ENCODE data around the gene BIRC3.

DNA sequence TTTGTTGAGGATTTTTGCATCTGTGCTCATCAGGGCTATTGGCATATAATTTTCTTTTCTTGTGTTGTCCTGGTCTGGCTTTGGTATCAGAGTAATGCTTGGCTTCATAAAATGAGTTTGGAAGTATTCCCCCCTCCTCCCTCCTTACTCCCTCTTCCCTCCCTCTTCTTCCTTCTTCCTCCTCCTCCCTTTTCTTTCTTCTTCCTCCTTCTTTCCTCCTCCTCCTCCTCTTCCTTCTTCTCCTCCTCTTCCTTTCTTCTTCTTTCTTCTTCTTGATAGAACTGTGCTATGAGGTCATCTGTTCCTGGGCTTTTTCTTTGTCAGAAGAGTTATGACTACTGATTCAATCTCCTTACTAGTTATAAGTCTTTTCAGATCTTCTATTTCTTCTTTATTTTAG lies 39.8 kb downstream of the BIRC3 start:
- TF ChIP-seq, protein P1, sequence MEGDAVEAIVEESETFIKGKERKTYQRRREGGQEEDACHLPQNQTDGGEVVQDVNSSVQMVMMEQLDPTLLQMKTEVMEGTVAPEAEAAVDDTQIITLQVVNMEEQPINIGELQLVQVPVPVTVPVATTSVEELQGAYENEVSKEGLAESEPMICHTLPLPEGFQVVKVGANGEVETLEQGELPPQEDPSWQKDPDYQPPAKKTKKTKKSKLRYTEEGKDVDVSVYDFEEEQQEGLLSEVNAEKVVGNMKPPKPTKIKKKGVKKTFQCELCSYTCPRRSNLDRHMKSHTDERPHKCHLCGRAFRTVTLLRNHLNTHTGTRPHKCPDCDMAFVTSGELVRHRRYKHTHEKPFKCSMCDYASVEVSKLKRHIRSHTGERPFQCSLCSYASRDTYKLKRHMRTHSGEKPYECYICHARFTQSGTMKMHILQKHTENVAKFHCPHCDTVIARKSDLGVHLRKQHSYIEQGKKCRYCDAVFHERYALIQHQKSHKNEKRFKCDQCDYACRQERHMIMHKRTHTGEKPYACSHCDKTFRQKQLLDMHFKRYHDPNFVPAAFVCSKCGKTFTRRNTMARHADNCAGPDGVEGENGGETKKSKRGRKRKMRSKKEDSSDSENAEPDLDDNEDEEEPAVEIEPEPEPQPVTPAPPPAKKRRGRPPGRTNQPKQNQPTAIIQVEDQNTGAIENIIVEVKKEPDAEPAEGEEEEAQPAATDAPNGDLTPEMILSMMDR (IDR thresholded peaks at IDR 0.05 in 8 of 11, conservative IDR thresholded peaks at IDR 0.05 in 3 of 11), result no peak
- TF ChIP-seq POLR2AphosphoS5 (IDR thresholded peaks at IDR 0.05), result no peak
- TF ChIP-seq POLR2A (IDR thresholded peaks at IDR 0.05), result no peak

Measured in spleen (tissue), 7 donors.